GM23338 (cell line): ENCODE results near the gene TEX54. TPM values are rescaled to one million over a fixed set of nuclear protein-coding genes. Genes with fewer than 3 reads are reported as not detected.

Experiments used
- ATAC-seq: fragments of 200-7000 bp; cut with Tn5 transposase; 3 replicates; pipeline ENCODE4 v1.9.1; 2020
- DNase-seq: peaks from one replicate; pipeline ENCODE4 v3.0.0-alpha.2; 2015; ENCODE audit warnings: low spot score
- H2AFZ ChIP-seq: fragments of 200-600 bp; sonication (generic); 2 replicates; pipeline ENCODE4 v1.8.0; 2016; ENCODE audit warnings: antibody characterized with exemption, mild to moderate bottlenecking, moderate library complexity
- H3F3A ChIP-seq: fragments of 200-600 bp; sonication (generic); replicated peaks from 2 replicates; pipeline ENCODE4 v1.8.0; 2017; ENCODE audit warnings: antibody characterized with exemption, mixed run types, low read depth
- H3K27ac ChIP-seq: fragments of 200-600 bp; sonication (generic); 2 replicates; pipeline ENCODE4 v1.6.1; 2016; ENCODE audit warnings: low read depth
- H3K27me3 ChIP-seq: fragments of 200-600 bp; sonication (generic); 2 replicates; pipeline ENCODE4 v1.8.0; 2016; ENCODE audit warnings: mild to moderate bottlenecking, mixed run types, moderate library complexity; ENCODE audit not compliant: insufficient read depth
- H3K36me3 ChIP-seq: fragments of 200-600 bp; sonication (generic); 2 replicates; pipeline ENCODE4 v1.8.0; 2016; ENCODE audit warnings: mild to moderate bottlenecking; ENCODE audit not compliant: insufficient read depth
- H3K4me1 ChIP-seq: fragments of 200-600 bp; sonication (generic); 2 replicates; pipeline ENCODE4 v1.8.0; 2016; ENCODE audit warnings: mild to moderate bottlenecking, moderate library complexity; ENCODE audit not compliant: insufficient read depth
- H3K4me2 ChIP-seq: fragments of 200-600 bp; sonication (generic); 2 replicates; pipeline ENCODE4 v1.7.1; 2017; ENCODE audit warnings: mixed run types
- H3K4me3 ChIP-seq: fragments of 200-600 bp; sonication (generic); 2 replicates; pipeline ENCODE4 v1.6.1; 2016; ENCODE audit warnings: mixed run types
- H3K79me2 ChIP-seq: fragments of 200-600 bp; sonication (generic); replicated peaks from 2 replicates; pipeline ENCODE4 v1.8.0; 2017; ENCODE audit warnings: mild to moderate bottlenecking; ENCODE audit not compliant: insufficient read depth
- H3K9me2 ChIP-seq: fragments of 200-600 bp; sonication (generic); 2 replicates; pipeline ENCODE4 v1.8.0; 2017; ENCODE audit not compliant: insufficient read depth
- H4K20me1 ChIP-seq: fragments of 200-600 bp; sonication (generic); replicated peaks from 2 replicates; pipeline ENCODE4 v1.8.0; 2017; ENCODE audit warnings: mild to moderate bottlenecking; ENCODE audit not compliant: insufficient read depth
- H3K27ac Mint-ChIP-seq: 2 replicates; pipeline ENCODE4 v1.8.0; 2020; ENCODE audit warnings: inconsistent platforms, mild to moderate bottlenecking, moderate library complexity, mixed read lengths
- H3K27me3 Mint-ChIP-seq: 3 replicates; pipeline ENCODE4 v1.8.0; 2022; ENCODE audit warnings: low read depth, mild to moderate bottlenecking, moderate library complexity, mixed read lengths, inconsistent platforms; ENCODE audit not compliant: insufficient read depth, poor library complexity
- H3K36me3 Mint-ChIP-seq: 3 replicates; pipeline ENCODE4 v1.8.0; 2021; ENCODE audit warnings: low read depth, mild to moderate bottlenecking, inconsistent platforms, moderate library complexity, mixed read lengths
- H3K4me1 Mint-ChIP-seq: 3 replicates; pipeline ENCODE4 v1.8.0; 2020; ENCODE audit warnings: mild to moderate bottlenecking, inconsistent platforms, mixed read lengths
- H3K4me3 Mint-ChIP-seq: 3 replicates; pipeline ENCODE4 v1.8.0; 2021; ENCODE audit warnings: moderate library complexity, mild to moderate bottlenecking, inconsistent platforms, mixed read lengths
- H3K9me3 Mint-ChIP-seq: 3 replicates; pipeline ENCODE4 v1.8.0; 2020; ENCODE audit warnings: moderate library complexity, mild to moderate bottlenecking, inconsistent platforms, mixed read lengths
- CTCF ChIP-seq, 2 experiments: fragments of 200-600 bp in 1 of 2; sonication (generic) in 1 of 2; conservative IDR thresholded peaks; 2 replicates each; pipeline versions ENCODE4 v1.5.1 to v1.6.1; 2016 to 2017; ENCODE audit warnings: antibody characterized with exemption in 2 of 2, low read depth in 2 of 2, mild to moderate bottlenecking in 2 of 2, moderate library complexity in 1 of 2
- ETS1 ChIP-seq: IDR thresholded peaks from 2 replicates; pipeline ENCODE4 v1.6.1; 2016; ENCODE audit warnings: antibody characterized with exemption
- EZH2 ChIP-seq: fragments of 200-600 bp; sonication (generic); IDR thresholded peaks from one replicate; pipeline ENCODE4 v1.8.0; 2017; ENCODE audit warnings: antibody characterized with exemption, mild to moderate bottlenecking, low read depth; ENCODE audit not compliant: unreplicated experiment
- JUNB ChIP-seq: IDR thresholded peaks from one replicate; pipeline ENCODE4 v1.6.1; 2016; ENCODE audit warnings: antibody characterized with exemption; ENCODE audit not compliant: unreplicated experiment
- REST ChIP-seq: IDR thresholded peaks from one replicate; pipeline ENCODE4 v1.6.1; 2018; ENCODE audit warnings: antibody characterized with exemption; ENCODE audit not compliant: unreplicated experiment
- ZNF114 ChIP-seq: fragments of 250-450 bp; sonication (Bioruptor Pico); IDR thresholded peaks from 2 replicates; pipeline ENCODE4 v1.5.0; 2020; ENCODE audit warnings: mild to moderate bottlenecking, moderate library complexity
- ZNF331 ChIP-seq: fragments of 250-450 bp; sonication (Bioruptor Pico); IDR thresholded peaks from 2 replicates; pipeline ENCODE4 v1.5.0; 2020; ENCODE audit warnings: low read depth, mild to moderate bottlenecking, moderate library complexity
- ZNF462 ChIP-seq: fragments of 250-450 bp; sonication (Bioruptor Pico); IDR thresholded peaks from 2 replicates; pipeline ENCODE4 v1.5.0; 2020; ENCODE audit warnings: mild to moderate bottlenecking, moderate library complexity
- polyA plus RNA-seq: library from polyadenylated mRNA; unstranded; fragments of >200 nt; fragmentation: Nextera tagmentation; extraction: Ambion mirVana; gene quantifications from 2 replicates; pipeline ENCODE4 v1.2.1, GENCODE V29; 2016
- total RNA-seq: library from RNA; depleted of rRNA; stranded (reverse); fragments of >200 nt; shearing (Covaris generic); gene quantifications from 2 replicates; pipeline ENCODE4 v1.2.3, GENCODE V29; 2014

Gene TEX54
- total and polyA plus RNA-seq, 2 experiments from 2014 or later, result 1.9 TPM; not detected in 1

GRCh38 chr11:62844154-62844553 lies 11.5 kb upstream of the TEX54 start (continued):
- no peak for TF ChIP-seq REST
- no peak for TF ChIP-seq ZNF331 (CRISPR knock-in tag)

- no peak overlapping the region for H3K4me2 ChIP-seq
- no peaks in the 10 kb centered on the region for H3K9me2 ChIP-seq
- H4K20me1 ChIP-seq, result no peaks in the 10 kb centered on the region
- Mint-ChIP-seq H3K36me3 (peaks cover 20% of the 10 kb centered on the region), H3K27me3 (peaks cover 21% of the 10 kb centered on the region), H3K4me1 (peaks cover 14% of the 10 kb centered on the region), H3K27ac (peak overlapping the region; percentile 2; the same call in 1 of the 2 replicates), H3K9me3 (peaks cover 19% of the 10 kb centered on the region), H3K4me3 (peak overlapping the region; percentile 14; the same call in 1 of the 3 replicates)
- H3K4me3 ChIP-seq, result no peak overlapping the region
- H2AFZ ChIP-seq, result peak overlapping the region; percentile 18; the same call in 1 of the 2 replicates
- no peaks in the 10 kb centered on the region for H3K27me3 ChIP-seq
- peaks cover 8% of the 10 kb centered on the region for H3K79me2 ChIP-seq
- no peak overlapping the region for H3K27ac ChIP-seq
- peaks cover 20% of the 10 kb centered on the region; the same call in 1 of the 2 replicates for H3F3A ChIP-seq
- DNase-seq, result no peak
- H3K36me3 ChIP-seq, result no peaks in the 10 kb centered on the region; the same call in 1 of the 2 replicates
- peaks cover 7% of the 10 kb centered on the region for H3K4me1 ChIP-seq
- ATAC-seq, result no peak
- TF ChIP-seq ZNF114 (CRISPR knock-in tag), result no peak
- TF ChIP-seq ETS1, result no peak
- TF ChIP-seq JUNB, result no peak
- no peak for TF ChIP-seq EZH2
- TF ChIP-seq REST, result no peak
- TF ChIP-seq ZNF462 (CRISPR knock-in tag), result no peak
- no peak for TF ChIP-seq CTCF (conservative IDR thresholded peaks at IDR 0.05; ENCODE audit: low read depth in 2 of 2)
Observed at GRCh38 chr11:62843466-62843865, 10.8 kb upstream of the TEX54 start.
